SK-N-SH treated with all-trans-retinoic acid at 6 μM for 48 hours (cell line): ENCODE measurements around the gene VWA5B2.

Experiments
- ATAC-seq: fragments of 200-7000 bp; cut with Tn5 transposase; 3 replicates; pipeline ENCODE4 v1.9.1; 2020; ENCODE audit warnings: mild to moderate bottlenecking, moderate library complexity
- ARNTL ChIP-seq: fragments of 450-650 bp; formaldehyde crosslinking; IDR thresholded peaks from 2 replicates; pipeline ENCODE4 v1.5.0; 2020; ENCODE audit warnings: low read depth, mild to moderate bottlenecking, moderate library complexity, borderline replicate concordance
- CREB5 ChIP-seq: fragments of 250-450 bp; sonication (Bioruptor Pico); IDR thresholded peaks from 2 replicates; pipeline ENCODE4 v1.5.1; 2020; ENCODE audit warnings: low read depth, mild to moderate bottlenecking, moderate library complexity
- CSRNP3 ChIP-seq: fragments of 250-450 bp; sonication (Bioruptor Pico); IDR thresholded peaks from 2 replicates; pipeline ENCODE4 v1.5.1; 2021; ENCODE audit warnings: mild to moderate bottlenecking, moderate library complexity
- GLIS3 ChIP-seq: fragments of 250-450 bp; sonication (Bioruptor Pico); IDR thresholded peaks from 2 replicates; pipeline ENCODE4 v1.5.0; 2020; ENCODE audit warnings: mild to moderate bottlenecking, moderate library complexity
- ISL1 ChIP-seq: fragments of 250-450 bp; sonication (Bioruptor Pico); IDR thresholded peaks from 2 replicates; pipeline ENCODE4 v2.1.2; 2022; ENCODE audit warnings: mild to moderate bottlenecking, moderate library complexity
- POU6F1 ChIP-seq: fragments of 250-450 bp; sonication (Bioruptor Pico); IDR thresholded peaks from 2 replicates; pipeline ENCODE4 v1.8.0; 2021; ENCODE audit warnings: low read depth, mild to moderate bottlenecking, moderate library complexity, borderline replicate concordance
- PPARA ChIP-seq: fragments of 250-450 bp; sonication (Bioruptor Pico); IDR thresholded peaks from 2 replicates; pipeline ENCODE4 v1.5.0; 2020; ENCODE audit warnings: mild to moderate bottlenecking, borderline replicate concordance
- ZC3H10 ChIP-seq: fragments of 250-450 bp; sonication (Bioruptor Pico); IDR thresholded peaks from 2 replicates; pipeline ENCODE4 v1.5.1; 2021; ENCODE audit warnings: mild to moderate bottlenecking, moderate library complexity

The VWA5B2 gene

GRCh38 chr3:184291044-184291737 lies 61.8 kb downstream of the VWA5B2 start:
- no peak for ATAC-seq
- TF ChIP-seq GLIS3 (CRISPR knock-in tag) (no peak), ISL1 (CRISPR knock-in tag) (no peak), CREB5 (CRISPR knock-in tag) (no peak), POU6F1 (CRISPR knock-in tag) (no peak), ZC3H10 (no peak), CSRNP3 (CRISPR knock-in tag) (no peak), PPARA (CRISPR knock-in tag) (no peak), ARNTL (no peak)
